Sigmoid colon (tissue), 7 donors: ENCODE data around the gene AHNAK. TPM values are rescaled to one million over a fixed set of nuclear protein-coding genes. Genes with fewer than 3 reads are reported as not detected.
A peak's percentile ranks its signal among the peaks of the same experiment; 100 is the strongest.

Experiments
- DNase-seq: peaks from one replicate; pipeline ENCODE4 v3.0.0-alpha.2; 2019
- H3K27ac ChIP-seq, 4 donors: fragments of 200-600 bp; sonication (generic); one replicate each; pipeline ENCODE4 v1.5.1; 2016 to 2019; ENCODE audit warnings: mild to moderate bottlenecking in 1 of 4
- H3K27me3 ChIP-seq, 3 donors: fragments of 200-600 bp; sonication (generic); one replicate each; pipeline ENCODE4 v1.5.1; 2019; ENCODE audit warnings: mild to moderate bottlenecking in 1 of 3
- H3K36me3 ChIP-seq, 4 donors: fragments of 200-600 bp; sonication (generic); one replicate each; pipeline ENCODE4 v1.5.1; 2016 to 2019
- H3K4me1 ChIP-seq, 4 donors: fragments of 200-600 bp; sonication (generic); one replicate each; pipeline ENCODE4 v1.5.1; 2017 to 2019
- H3K4me3 ChIP-seq, 4 donors: fragments of 200-600 bp; sonication (generic); one replicate each; pipeline ENCODE4 v1.5.1; 2017 to 2019; ENCODE audit warnings: mild to moderate bottlenecking in 2 of 4, moderate library complexity in 1 of 4
- H3K9me3 ChIP-seq, 4 donors: fragments of 200-600 bp in 3 of 4; sonication (generic) in 3 of 4; one replicate each; pipeline versions ENCODE4 v1.5.1 to v1.6.1; 2013 to 2019
- EP300 ChIP-seq, 4 donors: sonication (generic); formaldehyde crosslinking; IDR thresholded peaks; one replicate each; pipeline ENCODE4 v1.6.1; 2017; ENCODE audit warnings: antibody characterized with exemption in 4 of 4
- POLR2A ChIP-seq, 2 donors: fragments of 450-650 bp; IDR thresholded peaks; one replicate each; pipeline ENCODE4 v1.6.1; 2016; ENCODE audit warnings: antibody characterized with exemption in 2 of 2, mild to moderate bottlenecking in 2 of 2, moderate library complexity in 2 of 2
- POLR2AphosphoS5 ChIP-seq, 4 donors: sonication (generic); formaldehyde crosslinking; IDR thresholded peaks; one replicate each; pipeline ENCODE4 v1.6.1; 2017; ENCODE audit warnings: antibody characterized with exemption in 4 of 4
- WGBS, 2 donors: extraction: QIAGEN DNeasy Blood & Tissue Kit; methylation state at CpG; one replicate each; pipeline ENCODE4 v1.1.7; 2013; 5-methylcytosine and 5-hydroxymethylcytosine counted together
- intact Hi-C: fragments of 100-400 bp; cut with DNase I; formaldehyde crosslinking; loops from one replicate; pipeline ENCODE4 v1.15.1; 2023
- polyA plus RNA-seq, 3 donors: library from polyadenylated mRNA; stranded (reverse); fragments of 200-250 nt; gene quantifications; one replicate each; pipeline ENCODE4 v1.2.3, GENCODE V29; 2013
- total RNA-seq, 4 donors: library from RNA; depleted of rRNA; stranded (reverse); fragments of >200 nt; gene quantifications; one replicate each; pipeline ENCODE4 v1.1.0, GENCODE V29; 2016
- TF ChIP-seq, protein P1 (sequence below), 4 experiments: fragments of 450-650 bp in 3 of 4; fragments of 200-600 bp in 1 of 4; IDR thresholded peaks; one replicate each; pipeline ENCODE4 v1.5.1; 2016 to 2019; ENCODE audit warnings: antibody characterized with exemption in 4 of 4, mild to moderate bottlenecking in 3 of 4, moderate library complexity in 2 of 4
- donor health status: healthy with polysubstance abuse.
- donor health status: Bipolar disorder and iron deficiency.
- donor health status: healthy.

AHNAK gene
- total and polyA plus RNA-seq, 7 donors = 82.3 to 1,294 (median 751) TPM

DNA sequence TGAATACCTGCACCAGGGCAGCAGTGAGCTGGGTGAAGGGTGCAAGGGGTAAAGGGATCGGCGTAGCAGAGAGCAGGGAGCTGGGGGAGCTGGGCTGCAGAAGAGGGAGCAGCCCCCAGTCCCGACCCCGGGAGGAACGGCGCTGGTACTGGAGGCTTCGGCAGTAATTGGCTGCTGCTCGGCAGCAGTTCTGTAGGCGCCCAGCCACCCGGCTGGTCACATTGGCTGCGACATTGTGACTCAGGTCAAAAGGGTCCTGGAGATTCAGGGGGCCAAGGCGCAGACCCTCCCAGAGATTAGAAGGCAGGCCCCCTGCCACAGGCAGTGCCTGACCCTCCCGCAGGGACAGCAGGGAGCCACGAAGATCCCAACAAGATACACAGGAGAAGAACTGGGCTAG, 29.2 kb upstream of the AHNAK start:
- intact Hi-C loops = loop anchor here (2.0 kb wide), 1 partner anchor 15 kb away; the partner anchor contains the start of gene TUT1
- H3K27ac ChIP-seq = peak overlapping the region; percentile 91 to 94 (median 93)
- peaks cover 0 to 63% (median 29%) of the 10 kb centered on the region in 4 donors for H3K36me3 ChIP-seq
- peaks cover 0 to 41% (median 35%) of the 10 kb centered on the region in 4 donors for H3K4me1 ChIP-seq
- TF ChIP-seq POLR2AphosphoS5 (IDR thresholded peaks at IDR 0.05) = no peak
- TF ChIP-seq, protein P1, sequence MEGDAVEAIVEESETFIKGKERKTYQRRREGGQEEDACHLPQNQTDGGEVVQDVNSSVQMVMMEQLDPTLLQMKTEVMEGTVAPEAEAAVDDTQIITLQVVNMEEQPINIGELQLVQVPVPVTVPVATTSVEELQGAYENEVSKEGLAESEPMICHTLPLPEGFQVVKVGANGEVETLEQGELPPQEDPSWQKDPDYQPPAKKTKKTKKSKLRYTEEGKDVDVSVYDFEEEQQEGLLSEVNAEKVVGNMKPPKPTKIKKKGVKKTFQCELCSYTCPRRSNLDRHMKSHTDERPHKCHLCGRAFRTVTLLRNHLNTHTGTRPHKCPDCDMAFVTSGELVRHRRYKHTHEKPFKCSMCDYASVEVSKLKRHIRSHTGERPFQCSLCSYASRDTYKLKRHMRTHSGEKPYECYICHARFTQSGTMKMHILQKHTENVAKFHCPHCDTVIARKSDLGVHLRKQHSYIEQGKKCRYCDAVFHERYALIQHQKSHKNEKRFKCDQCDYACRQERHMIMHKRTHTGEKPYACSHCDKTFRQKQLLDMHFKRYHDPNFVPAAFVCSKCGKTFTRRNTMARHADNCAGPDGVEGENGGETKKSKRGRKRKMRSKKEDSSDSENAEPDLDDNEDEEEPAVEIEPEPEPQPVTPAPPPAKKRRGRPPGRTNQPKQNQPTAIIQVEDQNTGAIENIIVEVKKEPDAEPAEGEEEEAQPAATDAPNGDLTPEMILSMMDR (IDR thresholded peaks at IDR 0.05) = no peak
- no peak for TF ChIP-seq EP300 (IDR thresholded peaks at IDR 0.05)
- TF ChIP-seq POLR2A (IDR thresholded peaks at IDR 0.05) = no peak
- H3K27me3 ChIP-seq = no peaks in the 10 kb centered on the region
- WGBS, 2 donors = 92 to 93% methylated on average over 14 of the region's 14 CpGs
- H3K9me3 ChIP-seq = no peaks in the 10 kb centered on the region
- no peak for DNase-seq
- H3K4me3 ChIP-seq = peak overlapping the region in 1 of 4 donors; percentile 64

DNA sequence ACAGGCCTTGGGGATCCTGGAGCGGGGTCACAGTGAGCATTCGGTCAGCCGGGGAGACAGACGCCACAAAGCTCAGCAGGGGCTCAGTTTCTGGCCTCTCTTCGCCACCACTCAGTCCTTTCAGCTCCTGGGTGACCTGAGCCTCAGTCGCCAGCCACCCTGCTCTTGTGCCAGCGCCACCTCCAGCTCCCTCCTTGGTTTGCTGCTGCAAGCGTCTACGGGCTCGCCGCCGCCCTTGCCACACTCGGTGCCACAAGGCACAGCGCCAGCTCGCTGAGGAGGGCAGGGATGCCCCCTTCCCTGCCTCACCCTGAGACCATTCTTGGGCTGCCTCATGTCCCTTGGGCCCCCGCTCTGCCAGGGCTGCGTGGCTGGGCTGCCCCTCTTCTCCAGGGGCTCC, 28.6 kb upstream of the AHNAK start:
- TF ChIP-seq EP300 (IDR thresholded peaks at IDR 0.05) (no peak), POLR2A (IDR thresholded peaks at IDR 0.05) (no peak), POLR2AphosphoS5 (IDR thresholded peaks at IDR 0.05) (no peak)
- TF ChIP-seq, protein P1 (IDR thresholded peaks at IDR 0.05) = no peak
- WGBS, 2 donors = 33 to 65% methylated on average over 17 of the region's 17 CpGs
- Histone ChIP-seq H3K9me3 (no peaks in the 10 kb centered on the region), H3K27ac (peak overlapping the region; percentile 91 to 94 (median 93)), H3K4me3 (peak overlapping the region in 3 of 4 donors; percentile 64 to 92 (median 75)), H3K4me1 (peaks cover 0 to 47% (median 35%) of the 10 kb centered on the region in 4 donors), H3K36me3 (peaks cover 4 to 64% (median 34%) of the 10 kb centered on the region in 4 donors), H3K27me3 (no peaks in the 10 kb centered on the region)
- DNase-seq = no peak
- intact Hi-C loops = loop anchor here (2.0 kb wide), 1 partner anchor 16 kb away; the partner anchor contains the start of gene TUT1

DNA sequence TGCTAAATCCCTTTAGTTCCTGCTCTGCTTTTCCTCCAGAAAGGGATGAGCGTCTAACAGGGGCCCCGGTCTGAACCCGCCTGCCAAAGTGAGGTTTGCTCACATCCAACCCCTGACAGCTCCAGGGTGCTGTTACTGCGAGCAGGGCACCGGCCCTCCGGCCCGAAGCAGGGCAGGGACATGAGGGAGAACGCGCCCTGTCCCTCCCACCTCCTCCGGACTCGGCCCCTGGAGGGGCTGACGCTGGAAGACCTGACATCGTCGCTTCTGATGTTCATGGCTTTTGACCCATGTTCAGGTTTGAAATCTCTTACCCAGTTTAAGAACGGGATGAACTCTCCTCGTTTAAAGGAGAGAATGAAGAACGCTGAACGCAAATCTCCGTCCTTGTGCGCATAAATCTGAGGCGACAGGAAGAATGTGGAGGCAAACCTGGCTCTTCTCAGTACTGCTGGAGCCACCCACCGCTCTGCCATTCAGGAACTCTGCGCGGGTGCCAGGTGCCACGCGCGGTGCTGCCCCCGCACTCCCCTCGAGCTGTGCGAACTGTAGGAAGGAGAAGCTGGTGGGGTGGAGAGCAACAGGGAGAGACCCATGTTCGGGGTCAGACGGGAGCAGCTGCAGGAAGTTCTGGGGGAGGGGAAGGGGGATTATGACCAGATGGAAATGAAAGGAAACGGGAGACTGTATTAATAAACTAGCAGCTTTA, 27.9 kb upstream of the AHNAK start:
- H3K4me3 ChIP-seq = peak overlapping the region; percentile 43 to 92 (median 70)
- no peaks in the 10 kb centered on the region for H3K9me3 ChIP-seq
- peaks cover 0 to 53% (median 35%) of the 10 kb centered on the region in 4 donors for H3K4me1 ChIP-seq
- intact Hi-C loops = loop anchor here (2.0 kb wide), 1 partner anchor 16 kb away; the partner anchor contains the start of gene TUT1
- peak overlapping the region; percentile 91 to 94 (median 93) for H3K27ac ChIP-seq
- WGBS, 2 donors = 1% methylated on average over 33 of the region's 33 CpGs
- H3K27me3 ChIP-seq = no peaks in the 10 kb centered on the region
- peak in 3 of 4 donors; percentile 28 to 55 (median 48) for TF ChIP-seq POLR2AphosphoS5 (IDR thresholded peaks at IDR 0.05)
- peak in 1 of 2 donors; percentile 35 for TF ChIP-seq POLR2A (IDR thresholded peaks at IDR 0.05)
- TF ChIP-seq, protein P1 (IDR thresholded peaks at IDR 0.05) = no peak
- no peak for TF ChIP-seq EP300 (IDR thresholded peaks at IDR 0.05)
- no peak for DNase-seq
- peaks cover 4 to 64% (median 39%) of the 10 kb centered on the region in 4 donors for H3K36me3 ChIP-seq

DNA sequence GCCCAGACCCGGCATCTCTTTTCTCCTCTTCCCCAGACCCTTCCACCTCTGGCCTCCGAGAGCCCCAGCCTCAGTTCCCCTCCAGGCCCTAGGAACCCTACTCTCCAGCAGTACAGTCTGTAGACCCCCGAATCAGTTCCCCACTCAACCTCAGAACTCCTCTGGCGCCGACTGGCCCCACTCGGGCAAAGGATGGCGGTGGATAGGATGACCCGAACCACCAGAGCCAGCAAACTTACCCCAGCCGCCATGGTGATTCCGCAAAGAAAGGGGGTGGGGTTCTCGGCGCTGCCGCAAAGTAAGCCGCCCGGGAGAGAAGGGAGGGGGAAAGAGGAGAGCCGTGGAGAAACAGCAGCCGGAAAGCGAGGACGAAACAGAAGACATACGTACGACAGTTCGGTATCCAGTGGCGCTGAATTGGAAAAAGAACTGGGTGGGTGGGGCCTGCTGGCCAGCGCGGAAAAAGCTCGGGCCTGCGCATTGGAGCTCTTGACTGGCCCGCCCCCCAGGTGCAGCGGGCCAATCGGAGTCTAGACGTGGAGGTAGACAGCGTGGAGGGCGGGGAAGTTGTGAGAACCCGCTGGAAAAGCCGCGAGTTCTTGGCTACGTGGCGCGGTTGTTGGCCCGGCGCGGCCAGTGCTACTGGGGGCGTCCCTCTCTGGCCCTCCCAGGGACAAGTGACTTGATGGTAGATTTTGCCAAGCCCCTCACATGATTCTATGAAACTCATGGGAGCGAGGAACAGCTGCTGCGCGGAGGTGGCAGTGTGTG, 27.2 kb upstream of the AHNAK start, which contains the start of gene EEF1G:
EEF1G (minus strand) TSS at position 300 of the 771 bp plus-strand sequence; CDS start at position 251, 49 bp downstream.
- intact Hi-C loops = loop anchor here (2.0 kb wide), 1 partner anchor 17 kb away; the partner anchor contains the start of gene TUT1
- Histone ChIP-seq H3K27me3 (no peaks in the 10 kb centered on the region), H3K36me3 (peaks cover 4 to 64% (median 44%) of the 10 kb centered on the region in 4 donors), H3K27ac (peak within 1 kb of the TSS; percentile 91 to 94 (median 93)), H3K4me3 (peak within 1 kb of the TSS; percentile 64 to 92 (median 78)), H3K4me1 (peaks cover 0 to 53% (median 35%) of the 10 kb centered on the region in 4 donors), H3K9me3 (no peaks in the 10 kb centered on the region)
- TF ChIP-seq, protein P1 (IDR thresholded peaks at IDR 0.05) = no peak
- peak; percentile 92 to 93 for TF ChIP-seq POLR2A (IDR thresholded peaks at IDR 0.05)
- peak in 1 of 4 donors; percentile 60 for TF ChIP-seq EP300 (IDR thresholded peaks at IDR 0.05)
- TF ChIP-seq POLR2AphosphoS5 (IDR thresholded peaks at IDR 0.05) = peak; percentile 77 to 97 (median 96)
- DNase-seq = peak; percentile 99
- 0% methylated on average over 46 of the region's 46 CpGs for WGBS, 2 donors
